ENCODE measurements around the gene CCDC121.

CCDC121 gene

GRCh38 chr2:27628767-27629709 lies at the start of gene CCDC121, which contains the start of gene GPN1 (continued):
- peak; percentile 40; the same call in 1 of the 2 replicates for TF ChIP-seq PRDM10 (tag by site-specific recombination; IDR thresholded peaks at IDR 0.05)
- TF ChIP-seq ZBTB26 (tag by site-specific recombination; optimal IDR thresholded peaks at IDR 0.05), result peak; percentile 30
- 0 out of 2 replicates have a peak, but pooled peaks have one; percentile 2 for TF ChIP-seq INSM2 (tag by site-specific recombination; IDR thresholded peaks at IDR 0.05)
- TF ChIP-seq ZNF692 (tag by site-specific recombination; IDR thresholded peaks at IDR 0.05), result peak; percentile 31; the same call in 1 of the 2 replicates
- TF ChIP-seq PRDM4 (tag by site-specific recombination; IDR thresholded peaks at IDR 0.05), result peak; percentile 65; the same call in 1 of the 2 replicates
- peak; percentile 45 for TF ChIP-seq SP2 (tag by site-specific recombination; IDR thresholded peaks at IDR 0.05)
- peak; percentile 65 for TF ChIP-seq SP7 (tag by site-specific recombination; IDR thresholded peaks at IDR 0.05)
- no peak for TF ChIP-seq GFI1B (tag by site-specific recombination; IDR thresholded peaks at IDR 0.05)
- TF ChIP-seq YY1 (tag by site-specific recombination; IDR thresholded peaks at IDR 0.05), result peak; percentile 84
- no peak for TF ChIP-seq ZNF423 (tag by site-specific recombination; IDR thresholded peaks at IDR 0.05)
- no peak for TF ChIP-seq ZNF747 (tag by site-specific recombination; IDR thresholded peaks at IDR 0.05)
- peak; percentile 31; the same call in 1 of the 2 replicates for TF ChIP-seq ZNF394 (tag by site-specific recombination; IDR thresholded peaks at IDR 0.05; ENCODE audit: borderline replicate concordance)
- peak; percentile 63; the same call in 1 of the 2 replicates for TF ChIP-seq ZBTB20 (tag by site-specific recombination; IDR thresholded peaks at IDR 0.05)
- no peak for TF ChIP-seq BCL11B (tag by site-specific recombination; IDR thresholded peaks at IDR 0.05; ENCODE audit: low read depth)
- 0 out of 2 replicates have a peak, but pooled peaks have one; percentile 42 for TF ChIP-seq ZNF24 (tag by site-specific recombination; IDR thresholded peaks at IDR 0.05)
- peak; percentile 45; the same call in 1 of the 2 replicates for TF ChIP-seq ZNF518A (tag by site-specific recombination; conservative IDR thresholded peaks at IDR 0.05; ENCODE audit: low read depth)
- TF ChIP-seq ZFP69B (tag by site-specific recombination; IDR thresholded peaks at IDR 0.05), result peak; percentile 42; the same call in 1 of the 2 replicates
- TF ChIP-seq KLF8 (tag by site-specific recombination; IDR thresholded peaks at IDR 0.05), result peak; percentile 76
- TF ChIP-seq ZNF501 (tag by site-specific recombination; IDR thresholded peaks at IDR 0.05), result peak; percentile 58
- TF ChIP-seq ZNF600 (tag by site-specific recombination; IDR thresholded peaks at IDR 0.05), result peak; percentile 52; the same call in 1 of the 2 replicates
- TF ChIP-seq SCRT2 (tag by site-specific recombination; IDR thresholded peaks at IDR 0.05), result peak; percentile 85
